Neural progenitor cell (in vitro differentiated cells): ENCODE results near the gene COL23A1. TPM values are rescaled to one million over a fixed set of nuclear protein-coding genes. Genes with fewer than 3 reads are reported as not detected.

Experiments used
- DNase-seq: peaks from one replicate; pipeline ENCODE4 v3.0.0-alpha.2; 2016; ENCODE audit warnings: low spot score
- H2AFZ ChIP-seq: fragments of 200-600 bp; sonication (generic); replicated peaks from 2 replicates; pipeline ENCODE4 v1.6.1; 2016; ENCODE audit warnings: antibody characterized with exemption
- H3F3A ChIP-seq: fragments of 200-600 bp; sonication (generic); 2 replicates; pipeline ENCODE4 v1.6.1; 2016; ENCODE audit warnings: antibody characterized with exemption, low read depth
- H3K27ac ChIP-seq: fragments of 200-600 bp; sonication (generic); 2 replicates; pipeline ENCODE4 v1.5.1; 2016; ENCODE audit warnings: mild to moderate bottlenecking
- H3K27me3 ChIP-seq: fragments of 200-600 bp; sonication (generic); 2 replicates; pipeline ENCODE4 v1.6.1; 2016; ENCODE audit warnings: mild to moderate bottlenecking, moderate library complexity
- H3K36me3 ChIP-seq: fragments of 200-600 bp; sonication (generic); 2 replicates; pipeline ENCODE4 v1.5.1; 2016
- H3K4me1 ChIP-seq: fragments of 200-600 bp; sonication (generic); 2 replicates; pipeline ENCODE4 v1.6.1; 2016; ENCODE audit warnings: mixed run types
- H3K4me2 ChIP-seq: fragments of 200-600 bp; sonication (generic); 2 replicates; pipeline ENCODE4 v1.6.1; 2016
- H3K4me3 ChIP-seq: fragments of 200-600 bp; sonication (generic); 2 replicates; pipeline ENCODE4 v1.5.1; 2016
- H3K79me2 ChIP-seq: fragments of 200-600 bp; sonication (generic); 2 replicates; pipeline ENCODE4 v1.6.1; 2016; ENCODE audit warnings: low read depth
- H3K9ac ChIP-seq: fragments of 200-600 bp; sonication (generic); 2 replicates; pipeline ENCODE4 v1.6.1; 2016
- H3K9me3 ChIP-seq: fragments of 200-600 bp; sonication (generic); 2 replicates; pipeline ENCODE4 v1.5.1; 2016; ENCODE audit warnings: low read depth
- H4K20me1 ChIP-seq: fragments of 200-600 bp; sonication (generic); 2 replicates; pipeline ENCODE4 v1.6.1; 2016; ENCODE audit warnings: low read depth
- H3K27ac Mint-ChIP-seq: 3 replicates; pipeline ENCODE4 v1.8.0; 2021; ENCODE audit warnings: mixed read lengths
- H3K27me3 Mint-ChIP-seq: 2 replicates; pipeline ENCODE4 v1.8.0; 2022; ENCODE audit warnings: low read depth, mild to moderate bottlenecking, inconsistent platforms, moderate library complexity, mixed read lengths; ENCODE audit not compliant: insufficient read depth
- H3K36me3 Mint-ChIP-seq: 3 replicates; pipeline ENCODE4 v1.8.0; 2021; ENCODE audit warnings: mixed read lengths
- H3K4me1 Mint-ChIP-seq: 3 replicates; pipeline ENCODE4 v1.8.0; 2021; ENCODE audit warnings: mixed read lengths
- H3K4me3 Mint-ChIP-seq: 3 replicates; pipeline ENCODE4 v1.8.0; 2021; ENCODE audit warnings: mild to moderate bottlenecking, moderate library complexity, mixed read lengths
- H3K9me3 Mint-ChIP-seq: 3 replicates; pipeline ENCODE4 v1.8.0; 2020; ENCODE audit warnings: mixed read lengths
- EZH2 ChIP-seq: fragments of 200-600 bp; sonication (generic); IDR thresholded peaks from 2 replicates; pipeline ENCODE4 v1.6.1; 2017; ENCODE audit warnings: antibody characterized with exemption, mild to moderate bottlenecking, moderate library complexity
- EZH2phosphoT487 ChIP-seq: fragments of 200-600 bp; sonication (generic); IDR thresholded peaks from 2 replicates; pipeline ENCODE4 v1.6.1; 2017; ENCODE audit warnings: antibody characterized with exemption
- total RNA-seq: library from RNA; depleted of rRNA; stranded (reverse); fragments of >200 nt; gene quantifications from 2 replicates; pipeline ENCODE4 v1.2.3, GENCODE V29; 2015; ENCODE audit warnings: low replicate concordance
- TF ChIP-seq, protein P1 (sequence below): fragments of 200-600 bp; sonication (generic); IDR thresholded peaks from 2 replicates; pipeline ENCODE4 v1.5.1; 2017; ENCODE audit warnings: antibody characterized with exemption, mild to moderate bottlenecking

The COL23A1 gene
- total RNA-seq, 1 donor from 2014 or later, result not detected

DNA sequence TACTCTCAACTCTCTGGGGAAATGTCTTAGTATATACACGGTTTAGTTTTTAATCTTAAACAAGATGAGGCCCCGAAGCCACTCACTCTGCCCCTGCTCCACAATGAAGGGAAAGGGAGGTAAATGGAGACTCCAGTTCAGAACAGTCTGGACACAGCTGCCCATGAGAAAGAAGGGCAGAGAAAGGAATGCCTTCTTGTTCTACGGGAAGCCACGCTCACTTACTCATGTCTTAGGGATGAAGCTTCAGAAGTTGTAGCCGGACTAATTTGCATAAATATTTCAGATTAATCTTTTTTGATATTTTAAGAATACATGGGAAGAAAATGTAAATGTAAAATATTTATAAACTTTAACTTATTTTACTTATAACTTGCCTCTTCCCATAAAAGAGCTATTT lies 94.0 kb downstream of the COL23A1 start:
- TF ChIP-seq, protein P1, sequence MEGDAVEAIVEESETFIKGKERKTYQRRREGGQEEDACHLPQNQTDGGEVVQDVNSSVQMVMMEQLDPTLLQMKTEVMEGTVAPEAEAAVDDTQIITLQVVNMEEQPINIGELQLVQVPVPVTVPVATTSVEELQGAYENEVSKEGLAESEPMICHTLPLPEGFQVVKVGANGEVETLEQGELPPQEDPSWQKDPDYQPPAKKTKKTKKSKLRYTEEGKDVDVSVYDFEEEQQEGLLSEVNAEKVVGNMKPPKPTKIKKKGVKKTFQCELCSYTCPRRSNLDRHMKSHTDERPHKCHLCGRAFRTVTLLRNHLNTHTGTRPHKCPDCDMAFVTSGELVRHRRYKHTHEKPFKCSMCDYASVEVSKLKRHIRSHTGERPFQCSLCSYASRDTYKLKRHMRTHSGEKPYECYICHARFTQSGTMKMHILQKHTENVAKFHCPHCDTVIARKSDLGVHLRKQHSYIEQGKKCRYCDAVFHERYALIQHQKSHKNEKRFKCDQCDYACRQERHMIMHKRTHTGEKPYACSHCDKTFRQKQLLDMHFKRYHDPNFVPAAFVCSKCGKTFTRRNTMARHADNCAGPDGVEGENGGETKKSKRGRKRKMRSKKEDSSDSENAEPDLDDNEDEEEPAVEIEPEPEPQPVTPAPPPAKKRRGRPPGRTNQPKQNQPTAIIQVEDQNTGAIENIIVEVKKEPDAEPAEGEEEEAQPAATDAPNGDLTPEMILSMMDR, result no peak
- no peak for TF ChIP-seq EZH2phosphoT487
- no peak for TF ChIP-seq EZH2
- Mint-ChIP-seq H3K27ac (no peak overlapping the region), H3K36me3 (no peaks in the 10 kb centered on the region), H3K4me3 (no peak overlapping the region), H3K27me3 (no peaks in the 10 kb centered on the region), H3K4me1 (no peaks in the 10 kb centered on the region), H3K9me3 (peaks cover 17% of the 10 kb centered on the region)
- Histone ChIP-seq H4K20me1 (no peaks in the 10 kb centered on the region), H3K4me1 (no peaks in the 10 kb centered on the region), H3K4me3 (no peak overlapping the region), H3K79me2 (no peaks in the 10 kb centered on the region), H3K9ac (no peak overlapping the region), H3K36me3 (no peaks in the 10 kb centered on the region), H3K9me3 (no peaks in the 10 kb centered on the region), H3K27ac (no peak overlapping the region), H2AFZ (no peak overlapping the region), H3K27me3 (no peaks in the 10 kb centered on the region), H3K4me2 (no peak overlapping the region), H3F3A (no peaks in the 10 kb centered on the region)
- no peak for DNase-seq

DNA sequence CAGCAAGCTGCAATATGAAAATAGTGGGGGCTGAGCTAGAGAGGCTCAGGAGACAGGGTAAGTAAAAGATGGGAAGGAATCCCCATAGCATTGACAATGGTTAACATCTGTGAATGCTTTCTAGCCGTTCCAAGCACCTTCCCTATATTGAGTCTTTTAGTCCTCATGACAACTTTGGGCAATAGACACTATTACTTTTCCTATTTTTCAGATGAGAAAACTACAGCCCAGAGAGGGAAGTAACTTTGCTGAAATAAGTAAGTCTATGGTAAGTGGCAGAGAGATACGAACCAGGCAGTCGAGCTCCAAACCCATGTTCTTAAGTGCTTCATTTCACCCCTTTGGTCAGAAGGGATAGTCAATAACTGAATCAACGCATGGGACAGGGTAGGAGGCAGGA lies 94.5 kb downstream of the COL23A1 start:
- peaks cover 16% of the 10 kb centered on the region for H3K9me3 Mint-ChIP-seq
- H3K4me3 Mint-ChIP-seq, result no peak overlapping the region
- H3K27ac Mint-ChIP-seq, result no peak overlapping the region

DNA sequence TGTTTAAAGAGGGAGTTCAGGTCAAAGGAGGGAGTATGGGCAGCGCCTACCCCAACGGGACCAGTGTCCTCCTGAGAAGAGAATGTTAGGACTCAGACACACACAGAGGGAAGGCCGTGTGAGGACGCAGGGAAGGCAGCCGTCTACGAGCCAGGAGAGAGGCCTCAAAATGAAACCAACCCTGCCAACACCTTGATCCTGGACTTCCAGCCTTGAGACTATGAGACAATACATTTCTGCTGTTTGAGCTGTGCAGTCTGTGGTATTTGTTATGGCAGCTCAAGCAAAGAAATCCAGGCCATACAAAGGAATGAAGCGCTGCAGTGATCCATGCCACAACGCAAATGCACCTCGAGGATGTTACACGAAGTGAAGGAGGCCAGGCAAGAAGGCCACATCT lies 97.9 kb downstream of the COL23A1 start:
- peaks cover 6% of the 10 kb centered on the region for H3K36me3 Mint-ChIP-seq
- H3K4me3 ChIP-seq, result no peak overlapping the region
- DNase-seq, result no peak
- H3K27ac Mint-ChIP-seq, result peak overlapping the region; percentile 33
- H3K4me3 Mint-ChIP-seq, result no peak overlapping the region
- peaks cover 13% of the 10 kb centered on the region for H3F3A ChIP-seq
- H3K9me3 Mint-ChIP-seq, result peaks cover 18% of the 10 kb centered on the region
- H3K9ac ChIP-seq, result no peak overlapping the region
- H3K79me2 ChIP-seq, result no peaks in the 10 kb centered on the region
- peaks cover 12% of the 10 kb centered on the region for H3K4me1 Mint-ChIP-seq
- TF ChIP-seq EZH2 (no peak), EZH2phosphoT487 (no peak)
- TF ChIP-seq, protein P1, result no peak
- H3K27ac ChIP-seq, result no peak overlapping the region
- H3K27me3 ChIP-seq, result no peaks in the 10 kb centered on the region
- H3K4me1 ChIP-seq, result peaks cover 12% of the 10 kb centered on the region
- no peaks in the 10 kb centered on the region for H3K36me3 ChIP-seq
- no peaks in the 10 kb centered on the region for H3K9me3 ChIP-seq
- no peaks in the 10 kb centered on the region for H4K20me1 ChIP-seq
- H3K4me2 ChIP-seq, result no peak overlapping the region
- H3K27me3 Mint-ChIP-seq, result peaks cover 5% of the 10 kb centered on the region
- no peak overlapping the region for H2AFZ ChIP-seq

More for the DNA sequence above, 94.5 kb downstream of the COL23A1 start:
- Histone ChIP-seq H3K4me2 (no peak overlapping the region), H3K79me2 (no peaks in the 10 kb centered on the region), H2AFZ (no peak overlapping the region), H3K4me3 (no peak overlapping the region), H3K9me3 (no peaks in the 10 kb centered on the region), H3K36me3 (no peaks in the 10 kb centered on the region), H3K9ac (no peak overlapping the region), H3K27ac (no peak overlapping the region), H3K27me3 (no peaks in the 10 kb centered on the region), H3K4me1 (no peaks in the 10 kb centered on the region), H4K20me1 (no peaks in the 10 kb centered on the region), H3F3A (no peaks in the 10 kb centered on the region)
- TF ChIP-seq, protein P1, result no peak
- H3K4me1 Mint-ChIP-seq, result no peaks in the 10 kb centered on the region
- H3K36me3 Mint-ChIP-seq, result no peaks in the 10 kb centered on the region
- no peak for DNase-seq
- H3K27me3 Mint-ChIP-seq, result no peaks in the 10 kb centered on the region
